AG08395 (cell line): Measurements from ENCODE around the gene JAM2.
"Not testable (repeated sequence)": the region's sequence is repeated elsewhere in the genome, so short reads cannot be mapped to it uniquely, and the experiment has no call there.

Experiments
- DNase-seq: peaks from one replicate; pipeline ENCODE4 v3.0.0; 2012; ENCODE audit warnings: mixed read lengths, low spot score

JAM2 gene

GRCh38 chr21:25638660-25639550 is at the start of gene JAM2:
JAM2 (plus strand) TSS chr21:25639258; CDS start chr21:25639822, 564 bp downstream.
- DNase-seq: peak; percentile 32

DNA sequence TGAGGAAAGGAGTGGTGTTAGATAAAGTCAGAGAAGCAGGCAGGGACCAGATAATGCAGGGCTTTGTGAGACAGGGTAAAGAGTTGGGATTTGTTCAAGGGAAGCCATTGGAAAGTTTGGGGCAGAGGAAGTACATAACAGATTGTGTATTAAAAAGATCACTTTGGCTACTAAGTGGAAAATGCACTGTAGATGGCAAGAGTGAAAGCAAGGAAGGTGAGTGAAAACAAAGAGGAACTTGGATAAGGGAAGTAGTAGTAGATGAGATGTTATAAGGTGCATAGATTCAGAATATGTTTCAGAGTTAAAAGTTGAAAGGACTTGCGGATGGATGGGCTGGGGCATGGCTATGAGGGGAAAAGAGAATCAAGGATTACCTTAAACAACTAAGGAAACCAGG is 49.2 kb upstream of the JAM2 start:
- DNase-seq: no peak

- DNase-seq: peak; percentile 94
These were observed 31.7 kb upstream of the JAM2 start, which contains the start of gene MRPL39 for GRCh38 chr21:25607151-25608043. MRPL39 (minus strand) TSS chr21:25607481; CDS start chr21:25607475, 6 bp downstream.

DNA sequence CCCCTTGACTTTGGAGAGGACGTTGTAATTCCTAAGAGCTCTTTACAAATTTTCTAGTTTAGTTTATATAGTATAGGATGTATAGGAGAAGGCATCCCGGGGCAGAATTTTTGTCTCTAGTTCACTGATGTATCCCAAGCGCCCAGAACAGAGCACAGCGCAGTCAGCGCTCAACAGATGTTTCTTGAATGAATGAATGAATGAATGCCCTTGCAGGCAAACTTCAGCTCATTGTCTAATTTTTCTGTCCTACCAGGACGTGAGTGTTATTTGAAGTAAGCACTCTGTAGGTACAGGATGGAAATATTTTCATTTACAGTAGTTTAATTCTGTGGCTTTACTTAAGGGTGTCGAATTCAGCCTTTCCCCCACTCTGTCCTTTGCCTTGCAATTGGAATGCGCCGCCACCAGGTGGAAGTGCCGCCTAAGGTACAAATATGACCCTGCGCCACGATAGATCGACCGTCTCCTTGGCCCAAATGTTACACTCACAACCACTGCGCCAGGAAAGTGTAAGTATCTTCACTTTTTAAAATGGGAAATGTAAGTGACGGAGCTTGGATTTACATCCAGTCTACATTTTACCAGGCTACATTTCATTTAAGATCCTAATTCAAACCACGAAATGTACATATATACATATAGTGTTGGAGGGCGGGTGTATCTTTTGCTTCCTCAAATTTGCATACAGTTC is 30.9 kb upstream of the JAM2 start:
- peak; percentile 84 for DNase-seq

- no peak for DNase-seq
These were observed 24.6 kb upstream of the JAM2 start for GRCh38 chr21:25614441-25614840.

DNA sequence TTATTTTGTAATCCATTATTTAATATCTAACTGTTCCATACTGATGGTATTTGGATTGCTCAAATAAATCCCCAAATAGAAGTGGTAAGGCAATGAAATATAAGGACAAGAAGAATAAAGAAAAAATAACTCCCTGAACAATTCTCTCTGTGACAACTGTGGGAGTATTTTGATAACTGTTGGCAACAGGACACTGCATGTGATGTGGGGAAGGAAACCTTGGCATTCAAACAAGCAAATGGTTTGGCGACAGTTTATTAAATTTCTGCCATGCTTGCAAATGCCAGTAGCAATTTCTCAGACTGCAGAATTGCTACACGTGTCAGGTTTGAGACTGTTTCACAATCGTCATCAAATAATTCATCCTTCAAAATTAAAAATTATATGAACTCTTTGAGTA is 23.2 kb upstream of the JAM2 start:
- no peak for DNase-seq

- DNase-seq: no peak
These were observed 19.9 kb upstream of the JAM2 start for GRCh38 chr21:25619198-25619597.

GRCh38 chr21:25624511-25624910 is 14.5 kb upstream of the JAM2 start:
- DNase-seq: no peak

GRCh38 chr21:25625036-25625435 is 14.0 kb upstream of the JAM2 start:
- no peak for DNase-seq

- not testable (repeated sequence) for DNase-seq
These were observed 13.1 kb upstream of the JAM2 start for GRCh38 chr21:25625776-25626555.

DNA sequence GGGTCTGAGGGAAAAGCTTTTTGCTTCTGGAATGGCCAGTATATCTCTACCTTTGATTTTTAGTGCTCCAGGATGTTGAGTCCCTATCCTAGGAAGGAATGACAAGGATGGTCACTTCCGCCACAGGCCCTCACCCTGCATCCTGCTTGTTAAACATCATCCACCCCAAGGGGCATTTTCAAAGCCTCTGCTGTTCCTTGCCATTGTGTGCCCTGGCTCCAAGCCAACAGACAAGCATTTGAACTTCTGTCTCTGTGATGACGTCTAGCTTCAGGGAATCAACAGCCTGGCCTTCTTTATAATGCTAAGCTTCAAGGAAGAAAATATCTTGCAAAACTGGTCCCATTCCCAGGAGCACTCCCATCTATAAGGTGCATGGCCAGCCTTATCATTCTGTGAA is 12.3 kb upstream of the JAM2 start:
- DNase-seq: no peak

GRCh38 chr21:25632296-25632695 is 6.8 kb upstream of the JAM2 start:
- no peak for DNase-seq

- DNase-seq: no peak
These were observed 3.7 kb upstream of the JAM2 start for GRCh38 chr21:25635310-25635709.

DNA sequence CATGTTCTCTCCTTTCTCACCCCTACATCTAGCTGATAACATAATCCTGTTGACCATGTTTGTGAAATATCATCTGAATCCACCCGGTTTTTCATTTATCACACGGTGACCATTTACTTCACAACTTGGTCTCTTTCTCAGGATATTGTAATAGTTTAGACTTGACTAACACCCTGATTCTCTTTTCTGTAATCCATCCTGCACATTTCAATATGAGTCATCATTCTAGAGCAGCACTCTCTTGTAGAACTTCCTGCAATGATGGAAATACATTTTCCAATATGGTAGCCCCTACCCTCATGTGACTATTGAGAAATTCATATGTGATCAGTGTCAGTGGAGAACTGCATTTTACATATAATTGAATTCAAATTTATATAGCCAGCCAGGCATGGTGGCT is 2.3 kb upstream of the JAM2 start:
- peak; percentile 4 for DNase-seq

DNA sequence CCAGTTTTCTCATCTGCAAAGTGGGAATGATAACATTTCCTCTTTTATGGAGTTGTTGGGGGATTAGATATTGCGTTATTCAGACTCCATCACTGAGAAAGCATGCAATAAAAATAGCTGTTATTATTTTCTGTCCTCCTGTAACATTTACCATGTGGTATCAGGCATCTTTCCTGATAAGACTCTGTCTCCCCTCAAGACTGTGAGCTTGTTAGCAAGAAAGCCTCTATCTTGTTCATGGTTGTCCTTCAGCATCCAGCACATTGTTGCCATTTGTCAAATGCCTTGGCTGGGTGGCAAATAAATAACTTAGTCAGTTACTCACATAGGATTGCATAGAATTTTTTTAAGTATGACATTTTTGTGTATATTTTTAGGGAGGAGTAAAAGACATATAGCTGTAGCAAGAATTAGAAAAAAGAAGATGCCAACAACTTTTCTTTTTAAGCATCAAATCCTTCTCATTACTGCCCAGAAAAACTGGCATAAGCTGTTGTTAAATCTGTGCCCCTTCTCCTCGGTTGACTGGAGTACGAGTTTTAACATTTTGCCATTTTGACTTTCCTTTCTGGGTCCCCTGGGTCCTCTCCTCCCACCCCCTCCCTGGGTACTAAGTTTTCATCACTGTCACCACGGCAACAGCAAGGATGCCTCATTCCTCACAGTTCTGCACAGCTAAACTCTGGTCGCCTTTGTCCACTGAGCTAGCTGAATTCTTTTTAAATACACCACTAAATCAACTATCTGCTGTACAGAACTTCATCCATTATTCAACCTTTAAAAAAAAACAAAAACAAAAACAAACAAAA is 1.0 kb upstream of the JAM2 start:
- DNase-seq: no peak

DNA sequence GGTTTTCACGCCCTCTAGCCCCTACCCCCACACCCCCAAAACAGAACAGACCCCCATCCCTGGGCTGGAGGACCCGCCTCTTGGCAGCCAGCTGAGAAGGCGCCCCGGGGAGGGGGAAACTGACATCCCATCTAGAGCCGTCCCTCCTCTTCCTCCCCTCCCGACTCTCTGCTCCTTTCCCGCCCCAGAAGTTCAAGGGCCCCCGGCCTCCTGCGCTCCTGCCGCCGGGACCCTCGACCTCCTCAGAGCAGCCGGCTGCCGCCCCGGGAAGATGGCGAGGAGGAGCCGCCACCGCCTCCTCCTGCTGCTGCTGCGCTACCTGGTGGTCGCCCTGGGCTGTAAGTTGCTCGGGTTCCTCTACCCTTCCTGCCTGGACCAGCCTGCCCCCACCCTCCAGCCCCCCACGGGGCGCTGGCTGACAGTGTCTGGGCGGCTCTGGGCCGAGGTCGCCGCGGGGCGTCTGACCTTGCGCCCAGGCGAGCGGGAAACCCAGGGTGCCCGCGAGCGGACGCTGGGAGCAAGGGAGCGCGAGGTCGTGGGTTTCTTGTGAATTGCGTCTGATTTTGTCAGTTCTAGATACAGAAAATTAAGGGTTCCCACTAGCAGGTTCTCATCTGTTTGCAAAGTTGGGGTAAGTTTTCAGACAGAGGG is 618 bp downstream of the JAM2 start:
- peak; percentile 30 for DNase-seq

DNA sequence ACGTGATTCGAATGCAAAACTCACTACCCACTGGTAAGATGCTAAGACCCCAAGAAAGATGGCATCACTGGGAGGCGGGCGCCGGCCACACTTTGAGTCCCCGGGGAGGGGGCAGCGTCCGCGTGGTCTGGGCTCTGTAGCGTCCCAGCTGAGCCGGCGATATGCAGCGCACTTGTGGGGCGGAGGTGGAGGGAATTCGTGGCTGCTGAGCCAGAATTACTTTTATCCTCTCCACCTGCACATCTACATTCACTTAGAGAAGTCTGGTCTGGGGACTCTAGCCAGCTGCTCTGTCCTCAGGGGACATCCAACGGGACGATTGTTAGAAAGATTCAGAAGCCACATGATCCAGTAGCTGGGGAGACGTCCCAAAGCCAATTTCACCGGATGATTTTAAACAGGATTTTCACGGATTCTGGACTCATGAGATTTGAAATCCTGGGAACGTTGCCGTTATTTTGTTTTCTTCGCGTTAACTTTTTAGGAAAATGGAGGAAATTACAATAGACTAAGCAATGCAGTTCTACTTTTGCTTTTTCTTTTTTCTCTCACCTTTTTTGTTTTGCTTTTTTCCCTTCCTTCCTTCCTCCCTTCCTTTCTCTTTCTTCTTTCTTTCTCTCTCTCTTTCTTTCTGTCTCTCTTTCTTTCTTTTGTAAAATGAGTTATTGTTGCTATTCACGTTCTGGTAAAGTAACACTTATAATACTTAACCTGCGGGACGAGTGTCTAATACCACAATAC is 1.3 kb downstream of the JAM2 start:
- DNase-seq: peak; percentile 4

- DNase-seq: no peak
These were observed 1.9 kb downstream of the JAM2 start for GRCh38 chr21:25640943-25641292.

GRCh38 chr21:25643486-25643885 is 4.4 kb downstream of the JAM2 start:
- DNase-seq: no peak
